Brain microvascular endothelial cell (primary cell): ENCODE results near the gene AP3B1.

ENCODE experiments used
- DNase-seq: peaks from one replicate; pipeline ENCODE4 v3.0.0-alpha.2; 2020
- H3K27ac ChIP-seq: fragments of 250-450 bp; sonication (Bioruptor Pico); 2 replicates; pipeline ENCODE4 v1.5.1; 2020; ENCODE audit warnings: mild to moderate bottlenecking, moderate library complexity
- H3K27me3 ChIP-seq: fragments of 250-450 bp; sonication (Bioruptor Pico); replicated peaks from 2 replicates; pipeline ENCODE4 v1.5.1; 2020; ENCODE audit warnings: mild to moderate bottlenecking
- H3K36me3 ChIP-seq: fragments of 250-450 bp; sonication (Bioruptor Pico); replicated peaks from 2 replicates; pipeline ENCODE4 v1.5.1; 2020; ENCODE audit warnings: mild to moderate bottlenecking
- H3K4me3 ChIP-seq: 2 replicates; pipeline ENCODE4 v1.5.1; 2011; ENCODE audit warnings: low read depth, mild to moderate bottlenecking, control low read depth, low read length, moderate library complexity
- CTCF ChIP-seq: IDR thresholded peaks from 2 replicates; pipeline ENCODE4 v1.5.1; 2011; ENCODE audit warnings: low read depth, mild to moderate bottlenecking, moderate library complexity, low read length, control low read depth, inconsistent platforms; ENCODE audit errors: missing control alignments
- in situ Hi-C: cut with HindIII; loops from 2 replicates; pipeline ENCODE4 v1.10.0; 2017; ENCODE audit warnings: low sequenced_read_pairs, low pct_ligation_motif_present

Gene AP3B1

GRCh38 chr5:78243091-78243490, 51.4 kb downstream of the AP3B1 start:
- TF ChIP-seq CTCF = no peak
- no peak for DNase-seq
- Histone ChIP-seq H3K4me3 (no peak overlapping the region), H3K27ac (peak overlapping the region; percentile 25), H3K36me3 (no peaks in the 10 kb centered on the region), H3K27me3 (no peaks in the 10 kb centered on the region)
- in situ Hi-C loops = no loop called here

DNA sequence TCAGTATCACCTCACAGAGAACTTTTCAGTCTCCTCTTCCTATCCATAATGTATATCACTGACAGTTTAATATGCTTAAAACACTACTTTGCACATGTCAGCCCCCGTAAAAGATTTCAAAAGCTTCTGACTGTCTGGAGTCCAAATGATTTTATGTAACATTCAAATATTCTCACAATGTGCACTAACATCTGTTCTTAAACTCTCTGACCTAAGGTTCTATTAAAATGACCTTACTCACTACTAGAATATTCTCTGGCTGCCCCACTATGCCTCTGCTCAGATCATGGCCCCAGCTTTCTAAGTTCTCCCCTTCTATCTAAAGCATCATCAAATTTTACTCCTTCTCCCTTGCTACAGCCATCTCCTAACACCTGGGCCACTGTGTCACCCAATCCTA, 52.5 kb downstream of the AP3B1 start:
- no peaks in the 10 kb centered on the region for H3K27me3 ChIP-seq
- TF ChIP-seq CTCF = no peak
- in situ Hi-C loops = no loop called here
- H3K4me3 ChIP-seq = no peak overlapping the region
- no peaks in the 10 kb centered on the region for H3K36me3 ChIP-seq
- DNase-seq = no peak
- no peak overlapping the region for H3K27ac ChIP-seq

DNA sequence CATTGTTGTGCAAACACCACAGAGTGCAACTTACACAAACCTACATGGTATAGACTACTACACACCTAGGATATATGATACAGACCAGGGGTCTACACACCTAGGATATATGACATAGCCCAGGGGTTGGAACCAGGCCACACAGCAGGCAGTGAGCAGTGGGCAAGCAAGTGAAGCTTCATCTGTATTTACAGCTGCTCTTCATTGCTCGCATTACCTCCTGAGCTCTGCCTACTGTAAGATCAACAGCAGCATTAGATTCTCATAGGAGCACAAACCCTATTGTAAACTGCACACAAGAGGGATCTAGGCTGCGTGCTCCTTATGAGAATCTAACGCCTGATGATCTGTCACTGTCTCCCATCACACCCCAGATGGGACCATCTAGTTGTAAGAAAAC, 56.6 kb downstream of the AP3B1 start:
- no peak for TF ChIP-seq CTCF
- in situ Hi-C loops = no loop called here

GRCh38 chr5:78236046-78236445, 58.5 kb downstream of the AP3B1 start:
- Histone ChIP-seq H3K4me3 (no peak overlapping the region), H3K27ac (no peak overlapping the region), H3K27me3 (no peaks in the 10 kb centered on the region), H3K36me3 (no peaks in the 10 kb centered on the region)
- no peak for DNase-seq
- in situ Hi-C loops = no loop called here
- TF ChIP-seq CTCF = no peak

More for the DNA sequence above, 56.6 kb downstream of the AP3B1 start:
- H3K4me3 ChIP-seq = no peak overlapping the region
- DNase-seq = no peak
- no peak overlapping the region for H3K27ac ChIP-seq
- H3K27me3 ChIP-seq = no peaks in the 10 kb centered on the region
- H3K36me3 ChIP-seq = no peaks in the 10 kb centered on the region

GRCh38 chr5:78235289-78235688, 59.2 kb downstream of the AP3B1 start:
- Histone ChIP-seq H3K27ac (no peak overlapping the region), H3K36me3 (no peaks in the 10 kb centered on the region), H3K27me3 (no peaks in the 10 kb centered on the region), H3K4me3 (no peak overlapping the region)
- in situ Hi-C loops = no loop called here
- no peak for TF ChIP-seq CTCF
- DNase-seq = peak; percentile 11

DNA sequence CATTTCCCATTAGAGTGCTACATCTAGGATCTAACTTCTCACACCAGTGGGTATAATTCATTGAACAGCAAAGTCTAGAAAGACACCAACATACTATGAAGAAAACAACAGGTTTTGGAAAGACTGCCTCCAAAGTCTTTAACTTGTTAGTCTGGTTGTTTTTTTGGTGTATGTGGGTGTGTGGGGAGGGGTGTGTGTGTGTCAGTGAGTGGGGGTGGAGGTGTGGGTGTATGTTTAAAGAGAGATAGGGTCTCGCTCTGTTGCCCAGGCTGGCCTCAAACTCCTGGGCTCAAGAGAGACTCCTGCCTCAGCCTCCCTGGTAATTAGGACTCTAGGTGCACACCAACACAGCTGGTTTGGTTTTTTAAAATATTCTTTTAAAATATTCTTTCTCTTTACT, 59.7 kb downstream of the AP3B1 start:
- no peak for DNase-seq
- Histone ChIP-seq H3K27ac (no peak overlapping the region), H3K27me3 (no peaks in the 10 kb centered on the region), H3K36me3 (no peaks in the 10 kb centered on the region), H3K4me3 (no peak overlapping the region)
- TF ChIP-seq CTCF = no peak
- in situ Hi-C loops = no loop called here
